Central memory CD8-positive, alpha-beta T cell (primary cell): Measurements from ENCODE around the gene LSP1.
A peak's percentile ranks its signal among the peaks of the same experiment; 100 is the strongest.
"Not testable (repeated sequence)": the region's sequence is repeated elsewhere in the genome, so short reads cannot be mapped to it uniquely, and the experiment has no call there.

Experiments
- ATAC-seq: fragments of 150-1000 bp; cut with Tn5 transposase; replicated peaks from 2 replicates; pipeline ENCODE4 v1.10.0; 2022; ENCODE audit warnings: mild to moderate bottlenecking, moderate FRiP score, moderate number of reproducible peaks; ENCODE audit not compliant: poor library complexity, severe bottlenecking; ENCODE audit errors: extremely low read depth
- DNase-seq, 2 donors: peaks; one replicate each; pipeline ENCODE4 v3.0.0; 2021; ENCODE audit warnings: low spot score in 2 of 2
- H3K27ac Mint-ChIP-seq: one replicate; pipeline ENCODE4 v1.8.0; 2022; ENCODE audit warnings: low read depth, mild to moderate bottlenecking, moderate library complexity, mixed read lengths
- H3K27me3 Mint-ChIP-seq: one replicate; pipeline ENCODE4 v1.8.0; 2022; ENCODE audit warnings: mixed read lengths
- H3K36me3 Mint-ChIP-seq: one replicate; pipeline ENCODE4 v1.8.0; 2022; ENCODE audit warnings: mild to moderate bottlenecking, moderate library complexity, mixed read lengths; ENCODE audit not compliant: insufficient read depth
- H3K4me1 Mint-ChIP-seq: one replicate; pipeline ENCODE4 v1.8.0; 2022; ENCODE audit warnings: mixed read lengths
- H3K4me3 Mint-ChIP-seq: one replicate; pipeline ENCODE4 v1.8.0; 2022; ENCODE audit warnings: mild to moderate bottlenecking, moderate library complexity, mixed read lengths
- H3K9me3 Mint-ChIP-seq: one replicate; pipeline ENCODE4 v1.8.0; 2022; ENCODE audit warnings: mixed read lengths

Gene LSP1, protein sequence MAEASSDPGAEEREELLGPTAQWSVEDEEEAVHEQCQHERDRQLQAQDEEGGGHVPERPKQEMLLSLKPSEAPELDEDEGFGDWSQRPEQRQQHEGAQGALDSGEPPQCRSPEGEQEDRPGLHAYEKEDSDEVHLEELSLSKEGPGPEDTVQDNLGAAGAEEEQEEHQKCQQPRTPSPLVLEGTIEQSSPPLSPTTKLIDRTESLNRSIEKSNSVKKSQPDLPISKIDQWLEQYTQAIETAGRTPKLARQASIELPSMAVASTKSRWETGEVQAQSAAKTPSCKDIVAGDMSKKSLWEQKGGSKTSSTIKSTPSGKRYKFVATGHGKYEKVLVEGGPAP

DNA sequence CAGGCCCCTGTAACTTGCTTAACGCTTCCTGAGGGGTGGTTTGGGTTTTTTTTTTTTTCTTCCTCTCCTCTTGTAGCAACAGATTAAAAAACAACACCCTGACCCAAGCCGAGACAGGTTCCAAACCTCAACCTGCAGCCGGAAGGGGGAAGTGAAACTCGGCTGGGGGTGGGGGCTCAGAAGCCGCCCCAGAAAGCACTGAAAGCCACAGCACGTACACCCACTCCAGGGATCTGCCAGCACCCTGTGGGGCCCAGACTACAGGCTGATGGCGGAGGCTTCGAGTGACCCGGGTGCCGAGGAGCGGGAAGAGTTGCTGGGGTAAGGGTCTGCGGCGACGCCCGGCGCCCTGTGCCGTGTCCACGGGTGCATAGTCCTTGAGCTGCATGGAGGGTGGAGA is at the start of gene LSP1:
Gene LSP1, plus strand, starts transcription at position 208 of the 400 bp plus-strand sequence. Its CDS starts 61 bp downstream, at position 269.
- Mint-ChIP-seq H3K9me3 (no peaks in the 10 kb centered on the region), H3K27ac (peak within 1 kb of the TSS; percentile 99), H3K4me1 (peaks cover 47% of the 10 kb centered on the region), H3K36me3 (peaks cover 17% of the 10 kb centered on the region), H3K27me3 (no peaks in the 10 kb centered on the region), H3K4me3 (peak within 1 kb of the TSS; percentile 99)
- DNase-seq (peak; percentile 66 to 88), ATAC-seq (peak; percentile 80)

GRCh38 chr11:1803246-1803645 is 49.6 kb upstream of the LSP1 start:
- Mint-ChIP-seq H3K36me3 (no peaks in the 10 kb centered on the region), H3K27ac (no peak overlapping the region), H3K4me3 (no peak overlapping the region), H3K27me3 (peaks cover 60% of the 10 kb centered on the region), H3K4me1 (no peaks in the 10 kb centered on the region), H3K9me3 (no peaks in the 10 kb centered on the region)
- no peak for ATAC-seq
- no peak for DNase-seq

GRCh38 chr11:1803835-1804519 is 48.9 kb upstream of the LSP1 start:
- DNase-seq, H3K4me3 Mint-ChIP-seq, H3K9me3 Mint-ChIP-seq, H3K36me3 Mint-ChIP-seq, H3K4me1 Mint-ChIP-seq, H3K27ac Mint-ChIP-seq, ATAC-seq: not testable (repeated sequence)
- H3K27me3 Mint-ChIP-seq: peaks cover 53% of the 10 kb centered on the region

DNA sequence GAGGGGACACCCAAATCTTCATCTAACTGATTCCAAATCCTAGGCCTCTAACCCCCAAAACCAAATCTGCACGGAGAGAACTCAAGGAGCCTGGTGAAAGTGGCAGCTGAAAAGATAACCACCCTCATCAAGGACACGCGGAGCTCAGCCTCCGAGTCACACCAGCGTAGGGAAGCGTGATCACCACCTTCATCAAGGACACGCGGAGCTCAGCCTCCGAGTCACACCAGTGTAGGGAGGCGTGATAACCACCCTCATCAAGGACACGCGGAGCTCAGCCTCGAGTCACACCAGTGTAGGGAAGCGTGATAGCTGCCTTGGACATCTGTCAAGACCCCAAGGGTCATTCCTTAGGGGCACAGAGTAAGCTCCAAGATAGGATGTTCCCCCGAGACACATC is 47.4 kb upstream of the LSP1 start:
- H3K27me3 Mint-ChIP-seq: peaks cover 51% of the 10 kb centered on the region
- H3K4me1 Mint-ChIP-seq: no peaks in the 10 kb centered on the region
- no peaks in the 10 kb centered on the region for H3K9me3 Mint-ChIP-seq
- no peak overlapping the region for H3K27ac Mint-ChIP-seq
- DNase-seq (no peak), ATAC-seq (no peak)
- H3K4me3 Mint-ChIP-seq: no peak overlapping the region
- no peaks in the 10 kb centered on the region for H3K36me3 Mint-ChIP-seq

DNA sequence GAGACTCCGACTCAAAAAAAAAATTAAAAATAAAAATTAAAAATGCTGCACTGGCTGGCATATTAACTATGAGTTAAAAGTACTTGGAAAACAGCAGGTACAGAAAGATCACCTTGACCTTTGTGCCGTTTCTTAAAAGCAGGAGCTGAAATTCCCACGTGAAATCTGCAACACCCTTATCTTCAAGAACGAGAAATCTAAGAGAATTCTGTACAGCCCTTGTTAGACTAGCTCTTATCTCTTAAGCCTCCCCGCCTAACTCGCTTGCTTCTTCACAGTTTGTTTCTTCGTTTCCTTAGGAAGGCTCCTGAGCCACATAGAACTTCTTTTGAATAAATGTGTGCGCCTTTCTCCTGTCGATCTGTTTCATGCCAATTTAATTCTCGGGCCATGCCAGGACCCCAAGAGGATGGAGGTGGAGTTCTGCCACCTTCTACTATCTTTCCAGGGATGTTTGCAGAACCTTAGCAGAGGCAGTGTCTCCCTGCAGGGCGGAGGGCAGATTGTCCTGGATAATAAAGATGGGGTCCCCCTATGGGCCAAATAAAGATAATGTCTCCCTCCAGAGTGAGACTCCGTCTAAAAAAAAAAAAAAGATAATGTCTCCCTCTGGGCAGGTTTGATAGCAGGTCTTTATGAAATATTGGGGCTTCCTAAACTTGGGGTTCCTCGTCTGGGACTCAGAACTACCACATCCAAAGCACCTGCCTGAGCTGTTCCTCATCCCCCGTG is 45.5 kb upstream of the LSP1 start:
- no peak overlapping the region for H3K4me3 Mint-ChIP-seq
- no peak overlapping the region for H3K27ac Mint-ChIP-seq
- no peak for ATAC-seq
- DNase-seq: no peak
- no peaks in the 10 kb centered on the region for H3K36me3 Mint-ChIP-seq
- no peaks in the 10 kb centered on the region for H3K4me1 Mint-ChIP-seq
- H3K27me3 Mint-ChIP-seq: peaks cover 36% of the 10 kb centered on the region
- no peaks in the 10 kb centered on the region for H3K9me3 Mint-ChIP-seq

DNA sequence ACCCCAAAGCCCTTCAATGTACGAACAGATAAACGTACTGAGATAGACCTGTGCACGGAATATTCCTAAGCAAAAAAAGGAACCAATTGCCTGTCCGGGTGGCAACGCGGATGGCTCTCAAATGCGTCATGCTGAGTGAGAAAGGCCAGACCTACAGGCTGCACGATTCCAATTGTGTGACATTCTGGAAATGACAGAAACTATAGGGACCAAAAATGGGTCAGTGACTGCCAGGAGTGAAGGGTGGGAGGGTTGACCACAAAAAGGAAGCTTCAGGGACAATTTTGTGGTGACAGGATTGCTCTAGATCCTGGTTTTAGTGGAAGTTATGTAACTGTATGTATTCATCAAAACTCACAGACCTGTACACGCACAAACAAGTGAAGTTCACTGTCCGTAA is 42.1 kb upstream of the LSP1 start:
- ATAC-seq (no peak), DNase-seq (no peak)
- Mint-ChIP-seq H3K27ac (no peak overlapping the region), H3K9me3 (no peaks in the 10 kb centered on the region), H3K36me3 (no peaks in the 10 kb centered on the region), H3K27me3 (peaks cover 13% of the 10 kb centered on the region), H3K4me3 (no peak overlapping the region), H3K4me1 (no peaks in the 10 kb centered on the region)

DNA sequence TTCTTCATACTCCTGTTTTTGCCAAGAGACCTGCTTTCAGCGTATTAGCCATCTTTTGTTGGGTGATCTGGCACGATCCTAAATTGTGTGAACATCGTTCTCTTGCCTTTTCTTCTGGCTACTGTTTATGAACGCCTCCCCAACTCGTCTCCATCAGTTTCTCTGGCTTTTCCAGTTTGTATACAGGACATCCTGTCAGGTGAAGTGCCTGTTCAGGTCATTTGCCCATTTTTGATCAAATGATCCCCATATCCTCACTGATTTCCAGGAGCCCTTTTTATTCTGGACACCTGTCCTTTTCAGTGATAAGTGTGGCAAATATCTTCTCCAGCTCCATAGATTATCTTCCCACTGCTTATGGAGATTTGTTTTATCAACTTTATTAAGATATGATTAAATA is 40.6 kb upstream of the LSP1 start:
- Mint-ChIP-seq H3K36me3 (no peaks in the 10 kb centered on the region), H3K27me3 (peaks cover 13% of the 10 kb centered on the region), H3K27ac (no peak overlapping the region), H3K4me3 (no peak overlapping the region), H3K4me1 (no peaks in the 10 kb centered on the region), H3K9me3 (no peaks in the 10 kb centered on the region)
- ATAC-seq (no peak), DNase-seq (no peak)

- no peaks in the 10 kb centered on the region for H3K9me3 Mint-ChIP-seq
- H3K4me1 Mint-ChIP-seq: no peaks in the 10 kb centered on the region
- DNase-seq (no peak), ATAC-seq (no peak)
- H3K27ac Mint-ChIP-seq: no peak overlapping the region
- H3K27me3 Mint-ChIP-seq: peaks cover 13% of the 10 kb centered on the region
- H3K36me3 Mint-ChIP-seq: no peaks in the 10 kb centered on the region
- H3K4me3 Mint-ChIP-seq: no peak overlapping the region
These were observed 40.1 kb upstream of the LSP1 start for GRCh38 chr11:1812801-1813200.

DNA sequence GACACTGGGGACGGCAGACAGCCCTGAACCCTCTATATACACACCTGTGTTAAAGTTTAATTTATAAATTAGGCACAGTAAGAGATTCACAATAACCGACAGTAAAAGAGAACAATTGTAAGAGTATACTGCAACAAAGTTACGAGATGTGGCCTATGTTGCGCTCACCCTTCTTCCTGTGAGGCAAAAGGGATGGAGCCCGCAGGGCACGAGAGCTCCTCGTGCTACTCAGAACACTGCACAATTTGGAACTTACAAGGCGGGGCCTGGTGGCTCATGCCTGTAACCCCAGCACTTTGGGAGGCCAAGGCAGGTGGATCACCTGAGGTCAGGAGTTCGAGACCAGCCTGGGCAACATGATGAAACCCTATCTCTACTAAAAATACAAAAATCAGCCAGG is 39.5 kb upstream of the LSP1 start:
- H3K4me3 Mint-ChIP-seq, DNase-seq, H3K4me1 Mint-ChIP-seq, ATAC-seq, H3K27ac Mint-ChIP-seq, H3K9me3 Mint-ChIP-seq, H3K36me3 Mint-ChIP-seq: not testable (repeated sequence)
- H3K27me3 Mint-ChIP-seq: peaks cover 13% of the 10 kb centered on the region

DNA sequence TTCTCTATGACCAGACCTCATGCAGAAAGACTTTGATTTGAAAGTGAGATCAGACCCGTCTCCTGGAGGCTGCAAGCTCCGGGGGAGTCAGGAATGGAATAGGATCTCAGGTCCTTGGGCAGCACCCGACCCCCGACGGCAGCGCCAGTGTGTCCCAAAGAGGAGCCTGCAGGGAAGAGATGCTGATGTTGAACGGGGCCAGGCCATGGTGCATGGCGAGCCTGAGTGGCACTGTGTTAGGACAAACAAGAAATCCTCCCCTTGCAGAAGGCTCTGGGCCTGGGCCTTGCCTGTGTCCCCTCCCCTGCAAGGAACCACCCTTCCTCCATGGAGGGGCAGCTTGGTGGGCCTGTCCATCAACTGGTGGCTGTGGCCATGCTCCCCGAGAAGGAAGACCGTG is 38.2 kb upstream of the LSP1 start:
- H3K27me3 Mint-ChIP-seq: peaks cover 13% of the 10 kb centered on the region
- no peaks in the 10 kb centered on the region for H3K36me3 Mint-ChIP-seq
- H3K4me3 Mint-ChIP-seq: no peak overlapping the region
- H3K9me3 Mint-ChIP-seq: no peaks in the 10 kb centered on the region
- DNase-seq: no peak
- H3K4me1 Mint-ChIP-seq: no peaks in the 10 kb centered on the region
- no peak for ATAC-seq
- no peak overlapping the region for H3K27ac Mint-ChIP-seq

- H3K4me3 Mint-ChIP-seq: no peak overlapping the region
- peaks cover 13% of the 10 kb centered on the region for H3K27me3 Mint-ChIP-seq
- DNase-seq (no peak), ATAC-seq (no peak)
- no peak overlapping the region for H3K27ac Mint-ChIP-seq
- no peaks in the 10 kb centered on the region for H3K36me3 Mint-ChIP-seq
- no peaks in the 10 kb centered on the region for H3K4me1 Mint-ChIP-seq
- no peaks in the 10 kb centered on the region for H3K9me3 Mint-ChIP-seq
These were observed 37.6 kb upstream of the LSP1 start for GRCh38 chr11:1815311-1815710.

DNA sequence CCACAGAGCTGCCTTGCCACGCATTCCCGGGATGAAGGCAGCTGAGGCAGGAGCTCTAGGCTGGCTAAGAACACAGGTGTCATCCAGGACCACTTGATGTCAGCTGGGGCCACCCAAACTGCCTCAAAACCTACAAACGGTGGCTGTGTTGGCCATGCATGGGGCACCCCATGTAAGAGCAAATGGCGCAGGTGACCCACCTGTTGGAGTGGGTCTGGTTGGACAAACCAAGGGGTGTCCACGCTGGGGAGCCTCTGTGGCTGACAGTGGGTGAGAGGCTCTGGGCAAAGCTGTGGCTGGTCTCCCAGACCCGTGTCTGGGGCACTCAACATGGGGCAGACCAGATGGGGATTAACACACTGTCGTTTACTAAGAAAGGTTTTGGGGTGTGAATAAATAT is 37.1 kb upstream of the LSP1 start:
- ATAC-seq (no peak), DNase-seq (no peak)
- Mint-ChIP-seq H3K9me3 (no peaks in the 10 kb centered on the region), H3K27ac (no peak overlapping the region), H3K4me3 (no peak overlapping the region), H3K27me3 (peaks cover 13% of the 10 kb centered on the region), H3K36me3 (no peaks in the 10 kb centered on the region), H3K4me1 (no peaks in the 10 kb centered on the region)

GRCh38 chr11:1817000-1817399 is 35.9 kb upstream of the LSP1 start:
- Mint-ChIP-seq H3K4me3 (no peak overlapping the region), H3K4me1 (no peaks in the 10 kb centered on the region), H3K27me3 (peaks cover 13% of the 10 kb centered on the region), H3K27ac (no peak overlapping the region), H3K36me3 (no peaks in the 10 kb centered on the region), H3K9me3 (no peaks in the 10 kb centered on the region)
- DNase-seq (no peak), ATAC-seq (no peak)
